IMR-90 (cell line): Measurements from ENCODE around the gene ZNF738.

ENCODE experiments used
- BHLHE40 ChIP-seq: fragments of 150-350 bp; IDR thresholded peaks from 2 replicates; pipeline ENCODE4 v1.6.1; 2016; ENCODE audit warnings: mild to moderate bottlenecking, low read depth, low read length
- CTCF ChIP-seq: conservative IDR thresholded peaks from 2 replicates; pipeline ENCODE4 v1.5.1; 2012; ENCODE audit warnings: mild to moderate bottlenecking, low read depth, low read length, improper control_type of control experiment
- ELK1 ChIP-seq: fragments of 150-350 bp; IDR thresholded peaks from 2 replicates; pipeline ENCODE4 v1.6.1; 2016; ENCODE audit warnings: low read depth, mild to moderate bottlenecking, low read length, moderate library complexity, borderline replicate concordance
- NFE2L2 ChIP-seq: fragments of 150-350 bp; IDR thresholded peaks from 2 replicates; pipeline ENCODE4 v1.6.1; 2016; ENCODE audit warnings: low read depth, mild to moderate bottlenecking, low read length
- POLR2A ChIP-seq: IDR thresholded peaks from 2 replicates; pipeline ENCODE4 v1.6.1; 2012; ENCODE audit warnings: mild to moderate bottlenecking, low read depth, low read length
- RAD21 ChIP-seq: IDR thresholded peaks from 2 replicates; pipeline ENCODE4 v1.6.1; 2012; ENCODE audit warnings: low read length, improper control_type of control experiment

- TF ChIP-seq CTCF = no peak
- TF ChIP-seq RAD21 = no peak
- no peak for TF ChIP-seq BHLHE40
- no peak for TF ChIP-seq POLR2A
- no peak for TF ChIP-seq NFE2L2
- no peak for TF ChIP-seq ELK1
These were observed 40.1 kb downstream of the ZNF738 start for GRCh38 chr19:21398851-21399250.
